Astrocyte of the spinal cord (primary cell): ENCODE data around the gene LIF.
A peak's percentile ranks its signal among the peaks of the same experiment; 100 is the strongest.
"Not testable (repeated sequence)": the region's sequence is repeated elsewhere in the genome, so short reads cannot be mapped to it uniquely, and the experiment has no call there.

Source experiments
- DNase-seq: peaks from one replicate; pipeline ENCODE4 v3.0.0; 2011; ENCODE audit warnings: low read depth, low spot score
- H3K4me3 ChIP-seq: 2 replicates; pipeline ENCODE4 v1.5.1; 2011; ENCODE audit warnings: low read depth, mild to moderate bottlenecking, low read length, moderate library complexity
- in situ Hi-C: cut with HindIII; loops from 2 replicates; pipeline ENCODE4 v1.10.0; 2017; ENCODE audit warnings: low sequenced_read_pairs
- TF ChIP-seq, protein P1 (sequence below): IDR thresholded peaks from 2 replicates; pipeline ENCODE4 v1.5.1; 2012; ENCODE audit warnings: low read depth, mild to moderate bottlenecking, low read length, inconsistent platforms

LIF gene

GRCh38 chr22:30216710-30217109 is 29.8 kb downstream of the LIF start:
- TF ChIP-seq, protein P1, sequence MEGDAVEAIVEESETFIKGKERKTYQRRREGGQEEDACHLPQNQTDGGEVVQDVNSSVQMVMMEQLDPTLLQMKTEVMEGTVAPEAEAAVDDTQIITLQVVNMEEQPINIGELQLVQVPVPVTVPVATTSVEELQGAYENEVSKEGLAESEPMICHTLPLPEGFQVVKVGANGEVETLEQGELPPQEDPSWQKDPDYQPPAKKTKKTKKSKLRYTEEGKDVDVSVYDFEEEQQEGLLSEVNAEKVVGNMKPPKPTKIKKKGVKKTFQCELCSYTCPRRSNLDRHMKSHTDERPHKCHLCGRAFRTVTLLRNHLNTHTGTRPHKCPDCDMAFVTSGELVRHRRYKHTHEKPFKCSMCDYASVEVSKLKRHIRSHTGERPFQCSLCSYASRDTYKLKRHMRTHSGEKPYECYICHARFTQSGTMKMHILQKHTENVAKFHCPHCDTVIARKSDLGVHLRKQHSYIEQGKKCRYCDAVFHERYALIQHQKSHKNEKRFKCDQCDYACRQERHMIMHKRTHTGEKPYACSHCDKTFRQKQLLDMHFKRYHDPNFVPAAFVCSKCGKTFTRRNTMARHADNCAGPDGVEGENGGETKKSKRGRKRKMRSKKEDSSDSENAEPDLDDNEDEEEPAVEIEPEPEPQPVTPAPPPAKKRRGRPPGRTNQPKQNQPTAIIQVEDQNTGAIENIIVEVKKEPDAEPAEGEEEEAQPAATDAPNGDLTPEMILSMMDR: no peak
- in situ Hi-C loops: no loop called here
- DNase-seq: no peak
- H3K4me3 ChIP-seq: no peak overlapping the region

- in situ Hi-C loops, DNase-seq, H3K4me3 ChIP-seq: not testable (repeated sequence)
Observed at GRCh38 chr22:30216272-30216671, 30.3 kb downstream of the LIF start.

DNA sequence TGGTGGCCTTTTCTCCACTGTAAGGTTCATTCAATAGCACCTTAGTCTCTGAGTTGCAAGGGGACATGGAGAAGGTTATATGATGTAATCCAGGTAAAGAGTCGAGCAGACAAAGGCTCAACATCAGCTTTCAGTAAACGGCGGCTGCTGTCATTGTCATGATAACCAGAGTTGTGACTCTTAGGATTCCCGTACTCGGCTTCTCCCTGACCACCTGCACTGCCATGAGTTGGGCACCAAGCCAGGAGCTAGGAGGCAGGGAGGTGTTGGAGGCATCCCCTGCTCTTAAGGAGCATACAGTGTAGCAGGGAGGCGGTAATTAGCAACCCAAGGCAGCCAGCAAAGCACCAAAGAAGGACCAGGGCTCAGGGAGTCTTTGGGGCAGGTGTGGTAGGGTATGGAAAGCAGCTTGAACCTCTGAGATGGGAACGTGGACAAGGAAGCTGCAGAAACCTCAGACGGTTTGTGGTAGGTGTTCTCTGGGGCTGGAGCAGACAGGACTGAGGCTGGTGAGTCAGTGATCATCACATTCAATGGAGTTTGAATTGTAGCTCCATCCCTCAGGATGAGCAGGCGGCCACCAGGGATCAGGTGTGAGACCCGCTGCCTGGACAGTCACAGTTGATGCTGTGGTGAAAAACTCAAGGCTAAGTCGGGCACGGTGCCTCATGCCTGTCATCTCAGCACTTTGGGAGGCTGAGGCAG is 31.7 kb downstream of the LIF start:
- H3K4me3 ChIP-seq: no peak overlapping the region
- no peak for DNase-seq
- in situ Hi-C loops: no loop called here
- TF ChIP-seq, protein P1: no peak

DNA sequence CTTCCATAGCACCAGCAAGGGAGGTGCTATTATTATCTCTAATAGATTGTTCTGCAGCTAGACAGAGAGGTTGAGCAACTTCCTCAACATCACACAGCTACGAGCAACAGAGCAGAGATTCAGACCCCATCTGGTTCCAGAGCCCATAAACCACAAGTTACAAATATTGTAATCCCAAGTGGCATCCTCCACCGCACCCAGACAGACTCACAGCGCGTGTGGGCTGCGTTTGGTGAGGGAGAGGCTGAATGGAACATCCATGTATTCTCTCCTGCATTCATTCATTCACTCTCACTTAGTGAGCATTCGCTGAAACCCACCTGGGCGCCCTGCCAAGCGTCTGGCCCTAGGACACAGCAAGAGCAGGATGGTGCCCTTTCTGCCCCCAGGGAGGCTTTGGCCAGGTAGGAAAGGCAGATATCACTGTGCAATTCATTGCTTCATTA is 33.5 kb downstream of the LIF start:
- no peak for DNase-seq
- in situ Hi-C loops: no loop called here
- TF ChIP-seq, protein P1: no peak
- no peak overlapping the region for H3K4me3 ChIP-seq

- in situ Hi-C loops: no loop called here
- TF ChIP-seq, protein P1: peak; percentile 27
- no peak overlapping the region for H3K4me3 ChIP-seq
- DNase-seq: peak; percentile 94
Observed at GRCh38 chr22:30212363-30212995, 34.1 kb downstream of the LIF start.

DNA sequence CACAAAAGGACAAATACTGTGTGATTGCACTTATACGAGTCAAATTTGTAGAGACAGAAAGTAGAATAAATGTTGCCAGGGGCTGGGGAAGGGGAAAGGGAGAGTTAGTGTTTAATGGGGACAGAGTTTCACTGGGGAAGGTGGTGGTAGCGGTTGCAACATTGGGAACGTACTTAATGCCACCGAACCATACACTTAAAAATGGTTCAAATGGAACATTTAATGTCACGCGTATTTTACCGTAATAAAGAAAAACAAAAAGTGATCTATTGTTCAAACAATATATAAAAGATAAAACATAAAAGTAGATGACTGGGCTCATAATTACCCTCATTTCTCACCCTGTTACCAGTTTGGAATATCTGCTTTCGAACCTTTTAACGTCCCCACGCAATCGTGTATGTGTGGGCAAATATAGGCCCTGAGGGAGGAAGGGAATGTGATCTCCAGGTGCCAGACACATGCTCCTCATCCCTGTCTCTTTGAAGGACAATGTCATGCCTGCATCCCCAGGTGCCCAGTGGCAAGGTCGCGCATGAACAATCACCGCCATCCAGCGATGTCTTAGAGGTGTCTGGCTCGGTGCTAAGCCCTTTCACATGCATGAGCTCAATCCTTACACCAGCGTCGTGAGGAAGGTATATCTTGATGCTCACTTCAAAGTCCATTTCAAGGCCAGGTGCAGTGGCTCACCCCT is 35.3 kb downstream of the LIF start:
- TF ChIP-seq, protein P1: no peak
- no peak for DNase-seq
- in situ Hi-C loops: no loop called here
- H3K4me3 ChIP-seq: no peak overlapping the region
